ENCODE data around the gene SLC28A1.

The SLC28A1 gene

GRCh38 chr15:84899750-84900149 is 15.3 kb downstream of the SLC28A1 start:
- DNase-seq = no peak
- intact Hi-C loops (cut with DNase I) = no loop called here

- intact Hi-C loops (cut with DNase I) = no loop called here
- DNase-seq = no peak
Observed at GRCh38 chr15:84901540-84901939, 17.1 kb downstream of the SLC28A1 start.

GRCh38 chr15:84903751-84904150 is 19.3 kb downstream of the SLC28A1 start:
- intact Hi-C loops (cut with DNase I) = no loop called here
- DNase-seq = no peak

GRCh38 chr15:84904419-84904818 is 20.0 kb downstream of the SLC28A1 start:
- intact Hi-C loops (cut with DNase I) = no loop called here
- no peak for DNase-seq

- no peak for DNase-seq
- intact Hi-C loops (cut with DNase I) = no loop called here
Observed at GRCh38 chr15:84905016-84905916, 20.8 kb downstream of the SLC28A1 start.

GRCh38 chr15:84907731-84908130 is 23.3 kb downstream of the SLC28A1 start:
- no peak for DNase-seq
- intact Hi-C loops (cut with DNase I) = no loop called here

- intact Hi-C loops (cut with DNase I) = no loop called here
- DNase-seq = no peak
Observed at GRCh38 chr15:84908564-84908963, 24.1 kb downstream of the SLC28A1 start.

GRCh38 chr15:84909029-84909428 is 24.6 kb downstream of the SLC28A1 start:
- intact Hi-C loops (cut with DNase I) = no loop called here
- DNase-seq = no peak

GRCh38 chr15:84909782-84910181 is 25.3 kb downstream of the SLC28A1 start:
- intact Hi-C loops (cut with DNase I) = no loop called here
- DNase-seq = no peak

GRCh38 chr15:84910928-84911623 is 26.6 kb downstream of the SLC28A1 start:
- intact Hi-C loops (cut with DNase I) = no loop called here

GRCh38 chr15:84911879-84912660 is 27.6 kb downstream of the SLC28A1 start:
- intact Hi-C loops (cut with DNase I) = no loop called here
- peak in 33 of 42 donors; percentile 2 to 88 (median 42) for DNase-seq

More at GRCh38 chr15:84910928-84911623, 26.6 kb downstream of the SLC28A1 start:
- DNase-seq = no peak

- intact Hi-C loops (cut with DNase I) = no loop called here
- DNase-seq = no peak
Observed at GRCh38 chr15:84913360-84913723, 28.9 kb downstream of the SLC28A1 start.

GRCh38 chr15:84914351-84914750 is 29.9 kb downstream of the SLC28A1 start:
- intact Hi-C loops (cut with DNase I) = no loop called here
- DNase-seq = no peak

- intact Hi-C loops (cut with DNase I) = no loop called here
- peak in 1 of 42 donors; percentile 14 for DNase-seq
Observed at GRCh38 chr15:84914909-84915605, 30.6 kb downstream of the SLC28A1 start.

GRCh38 chr15:84915606-84915958 is 31.1 kb downstream of the SLC28A1 start:
- DNase-seq = no peak
- intact Hi-C loops (cut with DNase I) = no loop called here

- no peak for DNase-seq
- intact Hi-C loops (cut with DNase I) = no loop called here
Observed at GRCh38 chr15:84917452-84917851, 33.0 kb downstream of the SLC28A1 start.

- no peak for DNase-seq
- intact Hi-C loops (cut with DNase I) = no loop called here
Observed at GRCh38 chr15:84919106-84919667, 34.7 kb downstream of the SLC28A1 start.

GRCh38 chr15:84921121-84921520 is 36.7 kb downstream of the SLC28A1 start:
- DNase-seq = no peak
- intact Hi-C loops (cut with DNase I) = no loop called here

- intact Hi-C loops (cut with DNase I) = no loop called here
- no peak for DNase-seq
Observed at GRCh38 chr15:84922530-84922929, 38.1 kb downstream of the SLC28A1 start.
